Upper lobe of right lung (tissue), 1 donor: ENCODE data around the gene LUC7L2. TPM values are rescaled to one million over a fixed set of nuclear protein-coding genes. Genes with fewer than 3 reads are reported as not detected.
"Not testable (repeated sequence)": the region's sequence is repeated elsewhere in the genome, so short reads cannot be mapped to it uniquely, and the experiment has no call there.

Experiments
- ATAC-seq: fragments of 200-7000 bp; cut with Tn5 transposase; one replicate; pipeline ENCODE4 v1.9.1; 2020; ENCODE audit warnings: mild to moderate bottlenecking, moderate library complexity
- DNase-seq: peaks from one replicate; pipeline ENCODE4 v3.0.0-alpha.2; 2020
- H3K27ac ChIP-seq: fragments of 200-600 bp; one replicate; pipeline ENCODE4 v1.8.0; 2022
- H3K27me3 ChIP-seq: fragments of 200-600 bp; one replicate; pipeline ENCODE4 v1.8.0; 2022; ENCODE audit warnings: mild to moderate bottlenecking
- H3K36me3 ChIP-seq: fragments of 200-600 bp; one replicate; pipeline ENCODE4 v1.8.0; 2022
- H3K4me1 ChIP-seq: fragments of 200-600 bp; one replicate; pipeline ENCODE4 v1.8.0; 2022
- H3K4me3 ChIP-seq: fragments of 200-600 bp; one replicate; pipeline ENCODE4 v1.8.0; 2022; ENCODE audit warnings: mild to moderate bottlenecking
- H3K9me3 ChIP-seq: fragments of 200-600 bp; one replicate; pipeline ENCODE4 v1.8.0; 2022
- CTCF ChIP-seq: fragments of 200-600 bp; IDR thresholded peaks from one replicate; pipeline ENCODE4 v1.8.0; 2022; ENCODE audit warnings: antibody characterized with exemption
- intact Hi-C: fragments of 100-400 bp; cut with DNase I; formaldehyde crosslinking; loops from one replicate; pipeline ENCODE4 v1.11.0; 2022
- total RNA-seq: library from RNA; stranded (reverse); fragmentation: NEBNext Ultra II Directional; extraction: Animal tissue kit (Norgen Biotek cat#: 25700); gene quantifications from one replicate; pipeline ENCODE4 v1.2.1, GENCODE V29; 2021
- donor health status: DM: no; HTN: yes; CAD: no; lungs with severe emphysema.

LUC7L2 gene
- total RNA-seq, 1 donor from 2014 or later: 79.5 TPM

GRCh38 chr7:139345042-139345441 is 14.7 kb upstream of the LUC7L2 start:
- peaks cover 20% of the 10 kb centered on the region for H3K36me3 ChIP-seq
- no peaks in the 10 kb centered on the region for H3K27me3 ChIP-seq
- no peaks in the 10 kb centered on the region for H3K9me3 ChIP-seq
- no peak overlapping the region for H3K4me3 ChIP-seq
- H3K4me1 ChIP-seq: peaks cover 6% of the 10 kb centered on the region
- no peak overlapping the region for H3K27ac ChIP-seq
- DNase-seq (no peak), ATAC-seq (no peak)
- no peak for TF ChIP-seq CTCF
- intact Hi-C loops: no loop called here

DNA sequence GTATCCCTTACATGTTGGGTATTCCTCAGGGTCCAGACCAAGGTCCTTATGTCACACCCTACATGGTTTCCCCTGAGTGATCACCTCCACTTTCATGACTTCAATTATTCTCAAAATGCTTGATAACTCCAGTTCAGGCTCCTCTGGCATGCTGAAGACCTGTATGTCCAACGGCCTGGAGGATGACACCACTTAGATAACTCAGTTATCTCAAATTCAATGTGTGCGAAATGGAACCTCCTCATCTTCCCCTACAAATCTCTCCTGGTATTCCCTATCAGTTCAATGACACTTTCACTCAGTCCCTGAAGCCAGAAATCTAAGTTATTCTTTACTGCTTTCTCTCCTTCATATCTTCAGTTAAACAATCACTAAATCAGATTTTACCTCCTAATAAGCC is 8.7 kb upstream of the LUC7L2 start:
- H3K9me3 ChIP-seq: no peaks in the 10 kb centered on the region
- peaks cover 11% of the 10 kb centered on the region for H3K36me3 ChIP-seq
- ATAC-seq: no peak
- H3K27me3 ChIP-seq: no peaks in the 10 kb centered on the region
- H3K4me1 ChIP-seq: no peaks in the 10 kb centered on the region
- DNase-seq: no peak
- H3K27ac ChIP-seq: no peak overlapping the region
- no peak overlapping the region for H3K4me3 ChIP-seq
- intact Hi-C loops: no loop called here
- no peak for TF ChIP-seq CTCF

GRCh38 chr7:139354729-139355128 is 5.0 kb upstream of the LUC7L2 start:
- Histone ChIP-seq H3K4me3 (no peak overlapping the region), H3K27ac (no peak overlapping the region), H3K9me3 (no peaks in the 10 kb centered on the region), H3K36me3 (no peaks in the 10 kb centered on the region), H3K27me3 (no peaks in the 10 kb centered on the region), H3K4me1 (no peaks in the 10 kb centered on the region)
- no peak for DNase-seq
- no peak for TF ChIP-seq CTCF
- no peak for ATAC-seq
- intact Hi-C loops: no loop called here

GRCh38 chr7:139355320-139355719 is 4.4 kb upstream of the LUC7L2 start:
- DNase-seq: no peak

GRCh38 chr7:139357729-139358506 is 1.8 kb upstream of the LUC7L2 start:
- intact Hi-C loops, H3K9me3 ChIP-seq, H3K36me3 ChIP-seq, DNase-seq, H3K27me3 ChIP-seq, ATAC-seq: not testable (repeated sequence)
- Histone ChIP-seq H3K27ac (peak overlapping the region; percentile 99), H3K4me3 (peak overlapping the region; percentile 86), H3K4me1 (peaks cover 22% of the 10 kb centered on the region)

More at GRCh38 chr7:139355320-139355719, 4.4 kb upstream of the LUC7L2 start:
- TF ChIP-seq CTCF: no peak
- Histone ChIP-seq H3K36me3 (no peaks in the 10 kb centered on the region), H3K9me3 (no peaks in the 10 kb centered on the region), H3K27me3 (no peaks in the 10 kb centered on the region), H3K4me3 (no peak overlapping the region), H3K27ac (no peak overlapping the region), H3K4me1 (no peaks in the 10 kb centered on the region)
- ATAC-seq: no peak
- intact Hi-C loops: no loop called here

DNA sequence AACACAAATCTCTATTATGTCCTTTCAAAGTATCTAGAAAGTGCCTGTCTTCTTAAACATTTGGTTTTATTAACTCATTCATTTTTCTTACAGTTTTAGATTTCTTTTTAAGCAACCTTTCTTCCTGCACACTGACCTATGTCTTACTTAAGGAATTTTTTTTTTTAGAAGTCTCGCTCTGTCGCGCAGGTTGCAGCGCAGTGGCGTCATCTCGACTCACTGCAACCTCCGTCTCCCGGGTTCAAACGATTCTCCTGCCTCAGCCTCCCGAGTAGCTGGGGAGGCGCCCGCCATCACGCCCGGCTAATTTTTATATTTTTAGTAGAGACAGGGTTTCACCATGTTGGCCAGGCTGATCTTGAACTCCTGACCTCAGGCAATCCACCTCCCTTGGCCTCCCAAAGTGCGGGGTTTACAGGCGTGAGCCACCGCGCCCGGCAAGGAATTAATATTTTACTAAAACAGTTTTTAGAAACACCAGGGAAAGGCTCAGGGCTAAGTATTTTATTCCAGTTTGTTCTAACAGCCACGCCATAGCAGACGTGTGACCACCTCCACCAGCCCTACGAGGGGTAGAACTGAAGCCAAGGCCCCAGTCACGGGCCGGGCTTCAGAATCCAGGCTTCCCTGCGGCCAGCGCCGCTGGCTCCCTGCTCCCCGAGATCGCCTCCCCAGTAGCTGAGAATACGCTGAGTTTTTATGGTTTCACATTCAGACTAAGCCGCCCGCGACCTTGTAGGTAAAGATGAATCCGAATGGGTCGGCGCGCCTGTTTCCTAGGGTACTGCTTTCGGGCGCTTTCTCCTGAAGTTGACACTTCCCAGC is 941 bp upstream of the LUC7L2 start:
- TF ChIP-seq CTCF: no peak
- intact Hi-C loops: no loop called here
- H3K27ac ChIP-seq: peak overlapping the region; percentile 99

More for the DNA sequence above, 941 bp upstream of the LUC7L2 start:
- ATAC-seq (peak; percentile 3), DNase-seq (peak; percentile 72)
- Histone ChIP-seq H3K4me1 (peaks cover 25% of the 10 kb centered on the region), H3K4me3 (peak overlapping the region; percentile 86), H3K27me3 (no peaks in the 10 kb centered on the region), H3K36me3 (peaks cover 4% of the 10 kb centered on the region), H3K9me3 (no peaks in the 10 kb centered on the region)
